Activated T-helper 1 cell treated with Interleukin-2 at 50 U/mL for 16 hours (primary cell): ENCODE results near the gene VWA8.
"Not testable (repeated sequence)": the region's sequence is repeated elsewhere in the genome, so short reads cannot be mapped to it uniquely, and the experiment has no call there.

Experiments
- DNase-seq: peaks from one replicate; pipeline ENCODE4 v3.0.0-alpha.2; 2020; ENCODE audit warnings: low read depth

VWA8 gene

GRCh38 chr13:41645331-41645730 is 315.6 kb downstream of the VWA8 start:
- no peak for DNase-seq

GRCh38 chr13:41644742-41645141 is 316.2 kb downstream of the VWA8 start:
- DNase-seq = no peak

- DNase-seq = no peak
These were observed 317.4 kb downstream of the VWA8 start for GRCh38 chr13:41643507-41643906.

- DNase-seq = no peak
These were observed 318.9 kb downstream of the VWA8 start for GRCh38 chr13:41641961-41642360.

- no peak for DNase-seq
These were observed 319.5 kb downstream of the VWA8 start for GRCh38 chr13:41641429-41641828.

- no peak for DNase-seq
These were observed 320.7 kb downstream of the VWA8 start for GRCh38 chr13:41639955-41640780.

- DNase-seq = no peak
These were observed 321.5 kb downstream of the VWA8 start for GRCh38 chr13:41639237-41639904.

- DNase-seq = no peak
These were observed 323.3 kb downstream of the VWA8 start for GRCh38 chr13:41637586-41637985.

GRCh38 chr13:41637032-41637431 is 323.9 kb downstream of the VWA8 start:
- not testable (repeated sequence) for DNase-seq

GRCh38 chr13:41636590-41636989 is 324.3 kb downstream of the VWA8 start:
- not testable (repeated sequence) for DNase-seq

GRCh38 chr13:41634407-41634806 is 326.5 kb downstream of the VWA8 start:
- DNase-seq = no peak

- DNase-seq = no peak
These were observed 327.1 kb downstream of the VWA8 start for GRCh38 chr13:41633776-41634175.

- DNase-seq = no peak
These were observed 329.5 kb downstream of the VWA8 start for GRCh38 chr13:41631296-41631965.

GRCh38 chr13:41627425-41627824 is 333.5 kb downstream of the VWA8 start:
- no peak for DNase-seq

- DNase-seq = no peak
These were observed 336.9 kb downstream of the VWA8 start for GRCh38 chr13:41624041-41624440.

GRCh38 chr13:41622432-41623429 is 338.2 kb downstream of the VWA8 start:
- no peak for DNase-seq

- no peak for DNase-seq
These were observed 339.0 kb downstream of the VWA8 start for GRCh38 chr13:41621716-41622431.

- not testable (repeated sequence) for DNase-seq
These were observed 343.3 kb downstream of the VWA8 start for GRCh38 chr13:41617633-41618032.

GRCh38 chr13:41616151-41616550 is 344.8 kb downstream of the VWA8 start:
- DNase-seq = no peak

- DNase-seq = no peak
These were observed 345.4 kb downstream of the VWA8 start for GRCh38 chr13:41615528-41615855.
